ENCODE measurements around the gene SRRT. TPM values are rescaled to one million over a fixed set of nuclear protein-coding genes. Genes with fewer than 3 reads are reported as not detected.
A peak's percentile ranks its signal among the peaks of the same experiment; 100 is the strongest.

Gene SRRT
- total RNA-seq, 4 donors from 2014 or later = 72.6 to 124 (median 88.6) TPM

DNA sequence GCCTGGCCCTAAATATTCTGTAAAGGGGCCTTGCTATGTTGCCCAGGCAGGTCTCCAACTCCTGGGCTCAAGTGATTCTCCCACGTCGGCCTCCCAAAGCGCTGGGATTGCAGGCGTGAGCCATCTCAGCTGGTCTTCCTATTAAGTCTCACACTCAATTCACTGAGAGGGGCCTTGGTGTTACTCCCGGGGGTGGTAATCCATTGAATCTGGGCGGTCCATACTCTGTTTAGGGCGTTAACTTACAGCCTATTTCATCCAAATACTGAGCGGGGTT lies 665 bp upstream of the SRRT start:
- no peak for TF ChIP-seq EP300 (IDR thresholded peaks at IDR 0.05)
- no peak for TF ChIP-seq POLR2A (IDR thresholded peaks at IDR 0.05)
- TF ChIP-seq, protein P1, sequence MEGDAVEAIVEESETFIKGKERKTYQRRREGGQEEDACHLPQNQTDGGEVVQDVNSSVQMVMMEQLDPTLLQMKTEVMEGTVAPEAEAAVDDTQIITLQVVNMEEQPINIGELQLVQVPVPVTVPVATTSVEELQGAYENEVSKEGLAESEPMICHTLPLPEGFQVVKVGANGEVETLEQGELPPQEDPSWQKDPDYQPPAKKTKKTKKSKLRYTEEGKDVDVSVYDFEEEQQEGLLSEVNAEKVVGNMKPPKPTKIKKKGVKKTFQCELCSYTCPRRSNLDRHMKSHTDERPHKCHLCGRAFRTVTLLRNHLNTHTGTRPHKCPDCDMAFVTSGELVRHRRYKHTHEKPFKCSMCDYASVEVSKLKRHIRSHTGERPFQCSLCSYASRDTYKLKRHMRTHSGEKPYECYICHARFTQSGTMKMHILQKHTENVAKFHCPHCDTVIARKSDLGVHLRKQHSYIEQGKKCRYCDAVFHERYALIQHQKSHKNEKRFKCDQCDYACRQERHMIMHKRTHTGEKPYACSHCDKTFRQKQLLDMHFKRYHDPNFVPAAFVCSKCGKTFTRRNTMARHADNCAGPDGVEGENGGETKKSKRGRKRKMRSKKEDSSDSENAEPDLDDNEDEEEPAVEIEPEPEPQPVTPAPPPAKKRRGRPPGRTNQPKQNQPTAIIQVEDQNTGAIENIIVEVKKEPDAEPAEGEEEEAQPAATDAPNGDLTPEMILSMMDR (IDR thresholded peaks at IDR 0.05) = no peak
- peak overlapping the region; percentile 49 to 97 (median 88) for H3K4me3 ChIP-seq
- H3K36me3 ChIP-seq = peaks cover 0 to 59% (median 0%) of the 10 kb centered on the region in 3 donors
- no peaks in the 10 kb centered on the region for H3K9me3 ChIP-seq
- no peak for DNase-seq (ENCODE audit: low spot score in 2 of 2)
- peaks cover 0 to 54% (median 26%) of the 10 kb centered on the region in 4 donors for H3K4me1 ChIP-seq
- no peaks in the 10 kb centered on the region for H3K27me3 ChIP-seq
- 47 to 48% methylated on average over 8 of the region's 8 CpGs for WGBS, 2 donors
- H3K27ac ChIP-seq = peak overlapping the region; percentile 84 to 98 (median 95)

DNA sequence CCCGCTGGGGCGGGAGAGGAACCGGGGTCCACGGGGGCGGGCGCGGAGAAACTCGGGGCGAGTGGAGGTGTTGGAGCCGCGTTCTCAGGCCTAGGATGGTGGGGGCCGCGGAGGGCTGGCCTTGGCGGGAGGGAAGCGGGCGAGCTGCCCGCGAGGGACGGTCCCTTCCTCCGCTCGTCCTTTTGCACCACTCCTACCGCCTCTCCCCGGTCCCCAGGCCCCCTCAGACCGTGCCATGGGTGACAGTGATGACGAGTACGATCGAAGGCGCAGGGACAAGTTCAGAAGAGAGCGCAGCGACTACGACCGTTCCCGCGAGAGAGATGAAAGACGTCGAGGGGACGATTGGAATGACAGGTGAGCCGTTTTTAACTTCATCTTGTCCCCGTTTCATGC lies 451 bp downstream of the SRRT start:
- peaks cover 0 to 62% (median 0%) of the 10 kb centered on the region in 3 donors for H3K36me3 ChIP-seq
- no peak for DNase-seq (ENCODE audit: low spot score in 2 of 2)
- H3K27ac ChIP-seq = peak overlapping the region; percentile 84 to 98 (median 95)
- no peaks in the 10 kb centered on the region for H3K9me3 ChIP-seq
- whole genome bisulfite sequencing, 2 donors = 0 to 1% methylated on average over 25 to 33 of the region's 39 CpGs
- no peaks in the 10 kb centered on the region for H3K27me3 ChIP-seq
- no peak for TF ChIP-seq POLR2A (IDR thresholded peaks at IDR 0.05)
- peak overlapping the region; percentile 85 to 97 (median 94) for H3K4me3 ChIP-seq
- peaks cover 0 to 58% (median 26%) of the 10 kb centered on the region in 4 donors for H3K4me1 ChIP-seq

DNA sequence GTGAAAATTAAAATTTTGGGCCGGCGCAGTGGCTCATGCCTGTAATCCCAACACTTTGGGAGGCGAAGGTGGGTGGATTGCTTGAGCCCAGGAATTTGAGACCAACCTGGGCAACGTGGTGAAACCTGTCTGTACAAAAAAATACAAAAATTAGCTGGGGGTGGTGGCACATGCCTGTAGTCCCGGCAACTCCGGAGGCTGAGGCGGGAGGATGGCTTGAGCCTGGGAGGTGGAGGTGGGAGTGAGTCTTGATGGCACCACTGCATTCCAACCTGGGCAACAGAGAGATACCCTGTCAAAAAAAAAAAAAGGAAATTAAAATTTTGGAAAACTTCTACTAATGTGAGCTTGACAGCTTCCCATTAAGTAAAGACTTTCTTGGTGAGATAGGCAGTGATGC lies 3.1 kb downstream of the SRRT start:
- H3K36me3 ChIP-seq = peaks cover 6 to 59% (median 19%) of the 10 kb centered on the region in 3 donors
- H3K4me3 ChIP-seq = no peak overlapping the region
- H3K27me3 ChIP-seq = no peaks in the 10 kb centered on the region
- H3K4me1 ChIP-seq = peaks cover 0 to 68% (median 26%) of the 10 kb centered on the region in 4 donors
- 71 to 74% methylated on average over 7 of the region's 7 CpGs for WGBS, 2 donors
- no peak overlapping the region for H3K27ac ChIP-seq
- no peak for DNase-seq (ENCODE audit: low spot score in 2 of 2)
- no peaks in the 10 kb centered on the region for H3K9me3 ChIP-seq
- TF ChIP-seq, protein P1 (IDR thresholded peaks at IDR 0.05) = no peak
- TF ChIP-seq EP300 (IDR thresholded peaks at IDR 0.05) = no peak
- no peak for TF ChIP-seq POLR2A (IDR thresholded peaks at IDR 0.05)

DNA sequence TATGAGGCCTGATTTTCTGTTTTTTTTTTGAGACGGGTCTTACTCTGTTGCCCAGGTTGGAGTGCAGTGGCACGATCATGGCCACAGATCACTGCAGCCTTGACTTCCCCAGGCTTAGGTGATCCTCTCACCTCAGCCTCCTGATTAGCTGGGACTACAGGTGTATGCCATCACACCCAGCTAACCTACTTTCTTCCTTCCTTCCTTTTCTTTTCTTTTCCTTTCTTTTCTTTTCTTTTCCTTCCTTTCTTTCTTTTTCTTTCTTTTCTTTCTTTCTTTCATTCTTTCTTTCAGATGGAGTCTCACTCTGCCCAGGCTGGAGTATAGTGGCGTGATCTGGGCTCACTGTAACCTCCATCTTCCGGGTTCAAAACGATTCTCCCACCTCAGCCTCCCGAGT lies 3.8 kb downstream of the SRRT start:
- DNase-seq (ENCODE audit: low spot score in 2 of 2) = no peak
- H3K9me3 ChIP-seq = no peaks in the 10 kb centered on the region
- no peak overlapping the region for H3K4me3 ChIP-seq
- no peaks in the 10 kb centered on the region for H3K27me3 ChIP-seq
- no peak overlapping the region for H3K27ac ChIP-seq
- peaks cover 0 to 66% (median 26%) of the 10 kb centered on the region in 4 donors for H3K4me1 ChIP-seq
- peaks cover 6 to 59% (median 25%) of the 10 kb centered on the region in 3 donors for H3K36me3 ChIP-seq
- TF ChIP-seq POLR2A (IDR thresholded peaks at IDR 0.05) (no peak), EP300 (IDR thresholded peaks at IDR 0.05) (no peak)
- TF ChIP-seq, protein P1 (IDR thresholded peaks at IDR 0.05) = no peak
- 82 to 89% methylated on average over 6 of the region's 6 CpGs for WGBS, 2 donors

DNA sequence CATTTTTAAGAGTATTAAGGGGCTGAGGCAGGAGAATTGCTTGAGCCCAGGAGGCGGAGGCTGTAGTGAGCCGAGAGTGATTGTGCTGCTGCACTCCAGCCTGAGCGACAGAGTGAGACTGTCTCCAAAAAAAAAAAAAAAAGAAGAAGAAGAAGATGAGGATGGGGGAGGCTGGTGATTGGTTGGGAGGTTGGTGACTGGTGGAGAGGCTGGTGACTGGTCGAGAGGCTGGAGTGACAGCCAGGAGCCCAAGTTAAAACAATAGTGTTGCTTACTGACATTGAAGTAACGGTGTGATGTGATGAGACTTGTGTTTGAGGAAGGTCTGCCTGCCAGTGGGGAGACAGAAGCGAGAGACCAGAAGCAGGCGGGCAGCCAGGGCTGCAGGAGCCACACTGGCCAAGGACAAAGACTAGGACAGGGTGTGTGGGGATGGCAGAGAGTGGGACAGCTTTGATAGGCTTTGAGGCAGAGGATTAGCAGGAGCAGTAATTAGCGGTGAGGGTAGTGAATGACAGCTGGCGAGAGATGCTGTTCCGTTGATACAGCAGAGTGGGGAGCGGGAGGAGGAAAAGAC lies 4.9 kb downstream of the SRRT start:
- TF ChIP-seq EP300 (IDR thresholded peaks at IDR 0.05) (no peak), POLR2A (IDR thresholded peaks at IDR 0.05) (no peak)
- TF ChIP-seq, protein P1 (IDR thresholded peaks at IDR 0.05) = no peak
- H3K4me1 ChIP-seq = peaks cover 0 to 58% (median 22%) of the 10 kb centered on the region in 4 donors
- WGBS, 2 donors = 83 to 86% methylated on average over 11 of the region's 11 CpGs

More for the DNA sequence above, 4.9 kb downstream of the SRRT start:
- Histone ChIP-seq H3K4me3 (no peak overlapping the region), H3K27ac (no peak overlapping the region), H3K9me3 (no peaks in the 10 kb centered on the region), H3K36me3 (peaks cover 6 to 68% (median 30%) of the 10 kb centered on the region in 3 donors), H3K27me3 (no peaks in the 10 kb centered on the region)
- no peak for DNase-seq (ENCODE audit: low spot score in 2 of 2)

All from tibial nerve (tissue), 4 donors.